HG02763 (cell line): ENCODE measurements around the gene PLA2G2F.

Experiments
- ATAC-seq: cut with Tn5 transposase; IDR thresholded peaks from one replicate; pipeline ENCODE4 v1.9.1; 2021; ENCODE audit warnings: mild to moderate bottlenecking, moderate library complexity; ENCODE audit not compliant: unreplicated experiment

The PLA2G2F gene

DNA sequence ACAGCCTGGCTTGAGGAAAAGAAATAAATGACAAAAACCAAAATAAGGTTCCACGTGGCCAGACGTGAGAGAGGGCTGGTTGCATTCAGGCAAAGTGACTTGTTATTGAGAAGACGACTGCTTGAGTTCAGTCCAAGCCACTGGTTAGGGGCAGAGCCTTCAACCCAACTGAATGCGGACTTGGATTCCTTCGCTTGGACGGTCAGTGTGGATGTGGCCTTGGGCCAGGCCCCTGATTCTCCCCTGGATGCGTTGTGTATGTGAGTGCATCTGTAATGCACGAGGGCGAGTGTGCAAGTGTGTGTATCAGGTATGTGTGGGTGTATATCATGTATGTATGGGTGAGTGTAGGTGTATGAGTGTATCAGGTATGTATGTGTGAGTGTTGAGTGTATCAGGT lies 1.9 kb downstream of the PLA2G2F start:
- ATAC-seq = no peak

DNA sequence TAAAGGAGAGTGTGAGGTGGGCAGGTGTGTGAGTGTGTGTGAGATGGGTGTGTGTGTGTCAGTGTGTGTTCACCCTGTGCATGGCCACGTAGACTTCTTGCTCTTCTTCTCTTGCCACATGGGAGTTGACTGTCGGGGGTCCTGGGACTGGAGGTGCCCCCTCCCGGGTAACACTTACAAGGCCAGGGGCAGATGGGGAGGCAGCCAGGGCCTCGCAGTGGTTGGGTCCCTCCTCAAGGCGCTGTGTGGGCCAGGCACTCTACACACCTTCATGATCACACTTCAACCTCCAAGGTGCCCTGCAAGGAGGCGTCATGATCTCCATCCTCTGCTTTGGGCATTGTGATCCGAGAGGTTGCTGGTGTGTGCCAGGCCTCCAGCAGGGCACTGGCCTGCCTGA lies 2.3 kb downstream of the PLA2G2F start:
- ATAC-seq = no peak

DNA sequence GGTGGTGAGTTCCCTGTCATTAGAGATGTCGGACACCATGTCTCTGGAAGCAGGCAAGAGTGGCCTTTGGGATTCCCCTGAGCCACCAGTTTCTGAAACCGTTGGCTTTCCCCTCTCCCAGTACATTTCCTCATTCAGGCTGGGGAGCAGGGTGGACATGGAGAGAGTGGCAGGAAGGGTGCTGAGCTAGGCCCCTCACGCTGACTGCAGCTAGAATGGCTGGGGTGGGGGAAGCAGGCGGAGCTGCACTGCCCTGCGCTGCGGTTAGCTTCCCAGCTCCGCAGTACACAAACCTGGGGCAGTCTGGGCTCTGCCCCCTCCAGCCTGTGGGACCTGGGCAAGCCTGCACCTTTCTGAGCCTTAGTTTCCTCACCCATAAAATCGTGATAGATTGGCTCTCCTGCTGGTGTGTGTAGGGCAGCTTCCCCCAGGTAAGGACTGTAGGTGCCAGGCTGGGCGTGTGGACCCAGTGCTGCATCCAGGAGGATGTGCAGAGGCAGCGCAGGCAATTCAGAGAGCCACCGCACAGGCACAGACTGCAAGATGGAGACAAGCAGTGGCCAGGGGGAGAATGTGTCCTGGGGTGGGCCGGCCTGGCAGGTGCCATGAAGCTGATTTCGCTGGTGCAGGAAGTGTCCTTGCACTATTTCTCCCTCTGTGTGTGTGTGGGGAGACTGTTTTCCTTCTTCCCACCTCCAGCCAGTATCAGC lies 3.0 kb downstream of the PLA2G2F start:
- no peak for ATAC-seq

DNA sequence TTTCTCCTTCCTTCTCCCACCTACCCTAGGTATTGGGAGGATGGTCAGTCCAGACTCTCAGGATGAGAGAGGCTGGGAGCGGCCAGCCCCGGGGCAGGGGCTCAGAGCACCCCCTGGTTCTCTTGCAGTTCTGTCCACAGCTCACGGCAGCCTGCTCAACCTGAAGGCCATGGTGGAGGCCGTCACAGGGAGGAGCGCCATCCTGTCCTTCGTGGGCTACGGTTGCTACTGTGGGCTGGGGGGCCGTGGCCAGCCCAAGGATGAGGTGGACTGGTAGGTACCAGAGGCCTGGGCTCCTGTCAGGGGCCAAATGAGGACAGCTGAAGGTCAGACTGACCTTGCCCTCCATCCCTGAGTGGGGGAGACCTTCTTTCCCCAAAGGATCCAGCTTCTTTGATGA lies 4.2 kb downstream of the PLA2G2F start:
- ATAC-seq = no peak

DNA sequence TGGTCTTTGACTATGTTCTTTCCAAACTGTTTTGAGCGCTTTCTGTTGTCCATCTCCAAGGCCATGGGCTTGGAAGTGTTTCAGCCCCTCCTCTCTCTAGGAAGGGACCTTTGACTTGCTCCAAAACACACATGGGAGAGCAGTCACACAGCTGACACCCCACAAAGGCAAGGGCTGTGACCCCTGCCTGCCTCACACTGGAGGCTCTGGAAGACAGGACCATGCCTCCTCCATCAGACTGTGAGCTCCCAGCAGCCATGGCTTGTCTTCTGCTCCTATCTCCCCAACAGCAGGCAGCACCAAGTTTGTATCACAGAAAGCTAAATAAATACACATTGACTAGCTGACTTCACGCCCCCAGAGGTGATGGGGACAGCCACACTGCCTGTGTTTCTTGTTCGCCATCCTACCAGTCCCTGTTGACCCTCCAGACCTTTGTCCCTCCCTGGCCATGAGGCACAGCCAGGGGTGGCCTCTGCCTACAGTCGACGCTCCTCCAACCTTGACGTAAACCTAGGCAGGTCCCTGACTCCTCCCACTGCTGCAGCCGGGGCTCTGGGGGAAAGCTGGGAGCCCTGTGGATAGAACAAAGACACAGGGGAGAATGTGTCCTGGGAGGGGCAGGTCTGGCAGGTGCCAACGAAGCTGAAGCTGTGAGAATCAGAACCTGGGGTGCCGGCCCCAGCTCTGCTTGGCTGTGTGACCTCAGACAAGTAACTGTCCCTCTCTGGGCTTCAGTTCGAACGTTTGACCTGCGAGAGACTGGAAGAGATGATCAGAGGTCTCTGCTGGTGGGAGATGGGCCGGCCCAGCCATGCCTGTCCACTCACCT lies 4.8 kb downstream of the PLA2G2F start:
- ATAC-seq = no peak

DNA sequence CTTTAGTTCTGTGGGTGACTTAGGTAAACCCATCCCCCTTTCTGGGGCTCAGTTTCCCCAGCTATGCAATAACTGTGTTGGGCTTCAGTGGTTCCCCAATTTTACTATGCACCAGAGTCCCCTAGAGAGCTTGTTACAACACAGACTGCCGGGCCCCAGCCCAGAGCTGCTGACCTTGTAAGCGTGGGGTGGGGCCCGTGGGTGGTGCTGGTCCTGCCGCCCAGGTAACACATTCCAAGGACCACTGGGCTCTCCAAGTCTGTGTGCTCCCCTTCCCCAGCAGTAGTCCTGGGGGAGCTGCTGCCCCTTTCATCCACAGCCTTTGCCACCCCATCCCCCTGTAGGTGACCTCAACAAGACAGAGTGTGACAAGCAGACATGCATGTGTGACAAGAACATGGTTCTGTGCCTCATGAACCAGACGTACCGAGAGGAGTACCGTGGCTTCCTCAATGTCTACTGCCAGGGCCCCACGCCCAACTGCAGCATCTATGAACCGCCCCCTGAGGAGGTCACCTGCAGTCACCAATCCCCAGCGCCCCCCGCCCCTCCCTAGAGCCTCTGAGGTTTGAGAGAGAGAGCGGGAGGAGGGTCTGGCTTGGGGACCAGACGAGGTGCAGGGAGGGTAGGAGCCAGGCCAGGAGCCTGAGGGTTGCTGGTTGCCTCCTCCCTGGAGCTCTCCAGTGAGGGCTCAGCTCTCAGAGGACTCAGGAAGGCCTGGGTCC lies 8.9 kb downstream of the PLA2G2F start:
- no peak for ATAC-seq

DNA sequence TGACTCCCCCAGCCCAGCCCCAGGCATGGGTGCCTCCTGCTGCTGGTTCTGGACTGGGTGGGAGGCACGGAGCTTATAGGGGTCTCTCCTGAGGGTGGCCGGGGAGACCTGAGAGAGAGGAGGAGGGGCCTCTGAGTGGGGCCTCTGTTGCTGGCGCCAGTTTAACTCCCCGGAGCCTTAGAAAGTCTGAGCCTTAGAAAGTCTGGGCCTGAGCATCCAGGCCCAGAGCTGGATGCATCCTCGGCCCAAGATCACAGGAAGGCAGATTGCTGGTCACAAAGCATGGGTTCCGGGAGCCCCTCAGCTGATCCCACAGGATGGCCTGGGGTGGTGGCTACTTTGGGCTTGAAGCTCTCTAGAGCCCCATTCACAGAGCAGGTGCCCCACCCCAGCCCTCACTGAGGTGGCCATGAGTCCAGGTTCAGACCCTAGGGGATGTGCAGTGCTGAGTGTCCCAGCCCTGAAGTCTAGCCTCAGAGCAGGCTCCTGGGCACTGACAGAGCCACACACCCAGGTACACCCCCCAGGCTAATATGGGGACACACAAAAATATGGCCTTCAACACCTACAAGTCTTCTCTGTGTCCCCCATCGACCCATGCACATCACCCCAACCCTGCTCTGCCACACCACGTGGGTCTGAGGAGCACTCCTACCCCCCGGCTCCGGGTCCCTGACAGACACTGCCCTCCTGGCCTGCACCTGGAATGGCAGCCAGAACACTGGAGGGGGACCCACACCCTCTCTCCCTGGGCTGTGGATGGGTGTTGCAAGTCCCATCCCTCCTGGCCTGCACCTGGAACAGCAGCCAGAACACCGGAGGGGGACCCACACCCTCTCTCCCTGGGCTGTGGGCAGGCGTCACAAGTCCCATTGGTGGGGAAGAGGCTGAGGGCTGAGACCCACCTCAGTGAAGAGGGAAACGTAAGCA lies 9.7 kb downstream of the PLA2G2F start:
- no peak for ATAC-seq

DNA sequence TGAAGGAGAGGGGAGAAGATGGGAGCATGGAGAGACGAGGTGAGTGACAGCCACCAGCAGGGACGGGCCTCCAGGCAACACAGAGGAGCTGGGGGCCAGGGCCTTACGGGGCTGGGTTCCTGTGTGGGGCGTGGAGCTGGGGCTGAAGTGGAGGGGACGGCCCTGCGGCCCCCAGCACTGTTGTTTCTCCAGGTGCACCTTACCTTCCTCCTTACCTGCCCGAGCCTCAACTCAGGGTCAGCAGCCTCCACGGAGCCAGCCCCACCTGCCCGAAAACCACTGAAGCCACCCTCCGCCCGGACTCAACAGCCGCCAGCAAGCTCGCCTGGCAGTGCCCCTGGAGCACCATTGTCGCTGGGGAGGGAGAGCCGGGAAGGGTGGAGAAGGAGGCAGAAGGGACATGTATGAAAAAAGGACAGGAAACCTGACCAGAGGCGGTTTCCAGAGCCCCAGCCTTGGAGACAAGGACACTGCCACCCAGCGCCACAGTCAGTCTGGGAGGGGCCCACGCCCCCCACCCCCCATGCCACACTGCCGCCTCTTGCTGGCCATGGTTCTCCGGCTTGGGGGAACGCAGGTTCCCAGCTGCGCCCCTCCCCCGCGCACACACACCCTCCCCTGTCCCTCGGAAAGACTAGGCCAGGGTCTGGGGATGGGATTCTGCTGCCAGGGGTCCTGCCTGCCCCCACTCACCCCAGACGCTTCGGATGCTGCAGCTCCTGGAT lies 10.6 kb downstream of the PLA2G2F start:
- ATAC-seq = no peak

DNA sequence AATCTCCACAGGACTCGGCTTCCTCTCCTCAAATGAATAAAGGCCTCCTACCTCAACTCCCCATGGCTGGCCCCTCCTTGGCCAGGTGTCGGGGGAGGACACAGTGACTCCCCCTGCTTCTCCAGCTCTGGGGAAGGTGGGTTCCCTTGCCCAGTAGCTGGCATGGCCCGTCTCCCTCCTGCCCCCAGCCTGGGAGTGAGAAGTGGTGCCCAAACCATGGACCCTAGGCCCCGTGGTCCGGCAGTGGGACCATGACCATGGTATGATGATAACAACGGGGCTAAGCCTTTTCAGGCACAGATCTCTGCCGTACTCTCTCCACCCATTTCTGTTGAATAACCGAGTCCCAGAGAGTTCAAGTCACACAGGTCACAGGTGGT lies 11.2 kb downstream of the PLA2G2F start:
- ATAC-seq = no peak

DNA sequence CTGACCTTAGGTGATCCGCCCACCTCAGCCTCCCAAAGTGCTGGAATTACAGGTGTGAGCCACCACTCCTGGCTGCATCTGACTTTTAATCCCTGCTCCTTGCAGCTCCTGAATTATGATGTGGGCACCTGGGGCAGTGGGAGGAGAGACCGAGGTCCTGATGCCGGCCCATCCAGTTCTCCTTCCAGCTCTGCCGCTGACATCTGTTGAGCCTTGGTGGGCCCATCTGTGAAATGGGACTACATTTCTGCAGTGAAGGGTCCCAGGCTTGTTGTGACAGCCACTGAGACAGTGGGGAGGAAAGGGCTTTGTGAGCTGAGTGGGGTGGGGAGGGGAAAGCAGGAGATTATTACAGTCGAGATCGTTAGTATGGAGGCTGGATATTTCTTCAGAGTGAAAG lies 11.8 kb downstream of the PLA2G2F start:
- no peak for ATAC-seq

DNA sequence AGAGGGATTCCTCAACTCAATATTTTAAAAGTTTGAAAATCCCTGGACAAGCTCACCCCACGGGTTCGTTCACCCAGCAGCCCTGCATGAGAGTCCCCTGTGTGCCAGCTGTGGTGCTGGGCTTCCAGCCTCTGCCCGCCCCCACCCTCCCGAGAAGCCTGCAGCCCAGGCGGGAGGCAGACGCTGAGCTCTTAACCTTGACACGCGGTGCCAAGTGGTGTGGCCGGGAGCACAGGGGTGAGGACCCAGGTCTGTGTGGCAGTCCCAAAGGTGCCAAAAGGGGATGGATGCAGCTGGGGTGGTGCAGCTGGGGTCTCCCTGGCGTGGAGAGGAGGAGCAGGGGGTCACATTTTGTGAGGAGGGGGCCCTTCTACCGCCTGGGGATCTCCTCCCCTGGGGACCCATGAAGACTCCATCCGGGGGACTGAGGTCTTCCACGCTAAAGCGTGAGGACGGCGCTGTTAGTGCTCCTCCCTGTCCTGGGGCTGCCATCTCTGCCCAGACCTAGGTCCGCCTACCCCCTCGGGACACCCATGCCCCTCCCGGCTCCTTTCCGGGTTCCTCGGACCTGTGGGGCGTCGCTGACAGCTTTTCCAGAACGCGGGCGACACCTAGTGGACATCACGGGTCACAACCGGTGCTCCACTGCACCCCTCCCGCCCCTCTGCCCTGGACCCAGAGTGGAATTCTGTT lies 12.9 kb downstream of the PLA2G2F start:
- ATAC-seq = no peak

DNA sequence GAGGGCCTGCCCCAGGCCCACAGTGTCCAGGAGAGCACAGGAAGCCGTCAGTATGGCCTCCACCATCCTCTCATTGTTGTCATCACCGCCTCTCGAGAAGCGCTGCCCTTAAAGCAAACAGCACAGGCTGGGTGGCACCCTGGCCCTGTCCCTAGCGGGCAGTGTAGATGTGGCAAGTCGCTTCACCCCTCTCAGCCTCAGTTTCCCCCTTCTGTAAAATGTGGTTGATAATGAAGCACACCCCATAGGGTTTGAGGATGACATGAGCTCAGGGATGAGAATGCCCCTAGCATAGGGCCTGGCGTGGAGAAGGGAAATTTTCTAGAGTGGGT lies 13.4 kb downstream of the PLA2G2F start:
- ATAC-seq = no peak

DNA sequence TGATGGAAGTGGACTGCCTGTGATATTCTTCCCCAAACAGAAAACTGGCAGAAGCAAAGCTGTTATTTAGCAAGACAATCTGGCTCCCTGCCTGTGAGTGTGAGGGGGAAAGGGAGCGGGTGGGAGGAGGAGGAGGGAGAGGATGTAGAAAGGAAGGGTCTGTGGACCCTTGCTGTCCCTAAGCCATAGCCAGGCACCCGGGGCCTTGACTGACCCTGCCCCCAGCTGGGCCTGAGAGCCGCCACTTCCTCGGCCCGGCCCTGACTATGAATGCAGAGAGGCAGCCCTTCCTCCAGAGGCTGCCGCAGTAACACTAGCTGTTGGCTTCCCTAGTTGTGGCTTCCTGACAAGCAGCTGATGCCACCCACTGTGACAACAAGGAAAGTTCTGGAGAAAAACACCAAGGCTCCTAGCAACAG lies 13.9 kb downstream of the PLA2G2F start:
- ATAC-seq = no peak

DNA sequence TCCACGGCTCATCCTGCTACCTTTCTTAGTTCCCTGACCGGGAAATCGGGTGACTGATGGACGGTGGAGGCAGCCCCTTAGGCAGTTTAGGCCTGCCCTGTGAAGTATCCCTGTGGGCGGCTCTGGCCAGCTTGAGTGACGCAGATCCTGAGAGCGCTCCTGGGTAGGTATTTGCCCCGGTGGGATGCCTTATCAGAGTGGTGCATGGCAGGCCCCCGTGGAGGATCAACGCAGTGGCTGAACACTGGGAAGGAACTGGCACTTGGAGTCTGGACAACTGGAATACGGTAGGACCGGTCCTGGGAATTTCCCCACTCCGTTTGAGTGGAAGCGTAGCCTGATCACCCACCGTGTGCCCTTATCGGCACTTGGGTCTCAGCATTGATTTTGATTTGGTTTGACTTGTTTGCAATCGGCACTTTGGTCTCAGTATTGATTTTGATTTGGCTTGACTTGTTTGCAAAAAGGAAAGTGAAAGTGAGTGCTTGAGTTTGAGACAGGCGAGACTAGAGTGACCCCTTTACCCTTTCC lies 15.2 kb downstream of the PLA2G2F start:
- no peak for ATAC-seq

DNA sequence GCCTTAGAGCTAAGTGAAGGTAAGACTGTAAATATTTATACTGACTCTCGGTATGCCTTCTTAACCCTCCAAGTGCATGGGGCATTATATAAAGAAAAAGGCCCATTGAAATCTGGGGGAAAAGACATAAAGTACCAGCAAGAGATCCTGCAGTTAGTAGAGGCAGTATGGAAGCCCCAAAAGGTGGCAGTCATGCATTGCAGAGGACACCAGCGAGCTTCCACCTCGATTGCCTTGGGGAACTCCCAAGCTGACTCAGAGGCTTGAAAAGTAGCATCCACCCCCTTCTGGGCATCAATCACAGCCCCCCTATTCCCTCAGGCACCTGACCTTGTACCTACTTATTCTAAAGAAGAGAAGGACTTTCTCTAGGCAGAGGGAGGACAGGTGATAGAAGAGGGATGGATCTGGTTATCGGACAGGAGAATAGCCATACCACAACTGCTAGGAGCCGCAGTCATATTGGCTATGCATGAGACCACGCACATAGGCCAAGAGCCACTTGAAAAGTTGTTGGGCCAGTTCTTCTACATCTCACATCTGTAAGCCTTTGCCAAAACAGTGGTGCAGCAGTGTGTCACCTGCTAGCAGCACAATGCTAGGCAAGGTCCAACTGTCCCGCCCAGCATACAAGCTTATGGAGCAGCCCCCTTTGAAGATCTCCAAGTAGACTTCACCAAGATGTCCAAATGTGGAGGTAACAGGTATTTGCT lies 19.4 kb downstream of the PLA2G2F start:
- no peak for ATAC-seq

DNA sequence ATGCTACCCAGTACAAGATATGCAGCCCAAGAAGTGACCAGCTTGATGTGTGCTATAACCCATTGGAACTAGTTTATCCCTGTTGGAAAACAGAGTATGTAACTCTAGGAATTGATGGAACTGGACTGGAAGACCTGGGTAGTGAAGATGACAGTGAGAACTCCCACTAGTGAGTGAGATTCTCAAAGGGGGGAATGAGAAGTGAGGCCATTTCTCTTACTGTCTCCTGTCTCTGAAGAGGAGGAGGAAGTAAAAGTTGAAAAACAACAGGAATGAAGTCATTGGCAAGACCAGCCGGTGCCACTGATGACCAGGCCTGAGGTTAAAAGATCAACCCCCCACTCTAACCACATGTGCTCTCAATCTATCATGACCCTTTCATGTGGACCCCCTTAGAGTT lies 20.9 kb downstream of the PLA2G2F start:
- ATAC-seq = no peak

DNA sequence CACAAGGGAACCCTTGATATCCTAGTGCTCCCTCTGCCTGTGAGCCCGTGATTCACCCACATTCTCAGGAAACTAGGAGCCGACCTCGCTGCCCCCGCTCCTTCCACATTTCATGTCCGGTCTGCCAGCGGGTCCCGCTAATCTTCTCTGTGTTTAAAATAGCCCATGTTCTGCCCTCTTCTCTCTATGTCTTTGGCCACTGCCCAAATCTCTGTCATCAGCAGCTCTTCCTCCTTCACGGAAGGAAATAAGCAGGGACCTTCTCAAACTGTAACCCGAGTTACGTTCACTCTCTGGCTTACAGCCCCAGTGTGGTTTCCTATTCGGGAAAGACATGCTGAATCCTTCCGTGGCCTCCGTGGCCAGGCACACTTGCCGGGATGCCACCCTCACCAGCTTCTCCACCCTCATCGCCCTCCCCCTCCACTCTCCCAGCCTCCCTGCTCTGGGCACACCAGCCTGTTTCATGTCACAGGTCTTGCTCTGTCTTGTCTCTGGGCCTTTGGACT lies 25.6 kb downstream of the PLA2G2F start:
- ATAC-seq = no peak

DNA sequence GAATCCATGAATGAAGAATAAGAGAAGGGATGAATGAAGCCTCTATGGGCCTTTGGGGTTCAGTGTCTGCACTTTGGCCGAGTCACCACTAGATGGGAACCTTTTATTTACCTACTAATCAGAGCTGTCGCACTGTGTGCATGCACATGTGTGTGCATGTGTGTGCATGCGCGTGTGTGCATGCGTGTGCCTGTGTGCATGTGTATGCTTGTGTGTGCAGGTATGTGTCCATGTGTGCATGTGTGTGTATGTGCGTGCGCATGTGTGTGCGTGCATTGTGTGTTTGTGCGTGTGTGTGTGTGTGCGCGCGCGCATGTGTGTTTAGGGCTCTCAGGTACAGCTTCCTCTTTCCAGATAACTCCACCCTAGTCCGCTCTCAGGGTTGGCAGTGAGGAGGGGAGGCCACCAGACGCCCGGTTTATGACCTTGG lies 26.4 kb downstream of the PLA2G2F start:
- ATAC-seq = no peak

DNA sequence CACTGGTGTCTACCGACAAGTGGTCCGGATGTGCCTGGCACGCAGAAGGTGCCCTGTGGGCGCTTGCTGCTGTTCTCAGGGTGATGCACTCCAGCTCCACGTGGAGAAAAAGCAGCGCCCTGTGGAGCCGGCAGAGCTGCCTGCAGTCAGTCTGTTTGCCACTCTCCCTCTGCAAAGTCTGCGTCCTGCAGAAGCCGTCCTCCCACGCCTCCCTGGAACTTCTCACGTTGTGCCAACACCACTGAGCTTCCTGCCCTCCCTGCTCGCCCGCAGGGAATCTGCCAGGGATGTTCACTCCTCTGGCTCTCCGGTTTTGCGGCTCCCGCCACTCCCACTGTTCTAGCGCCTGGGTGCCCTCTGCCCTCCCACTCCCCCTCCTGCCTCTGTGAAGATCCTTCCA lies 26.9 kb downstream of the PLA2G2F start:
- no peak for ATAC-seq
